Spleen (tissue), 11 donors: ENCODE results near the gene PYGO2. TPM values are rescaled to one million over a fixed set of nuclear protein-coding genes. Genes with fewer than 3 reads are reported as not detected.

ENCODE experiments used
- DNase-seq: peaks from one replicate; pipeline ENCODE4 v3.0.0-alpha.2; 2020
- H3K27ac ChIP-seq, 8 donors: fragments of 200-600 bp; sonication (generic) in 7 of 8; 1 replicate in 4 of 8; 2 replicates in 4 of 8; pipeline versions ENCODE4 v1.5.0 to v1.8.0; 2016 to 2021; ENCODE audit warnings: inconsistent platforms in 4 of 8, mild to moderate bottlenecking in 4 of 8, moderate library complexity in 1 of 8
- H3K27me3 ChIP-seq, 7 donors: fragments of 200-600 bp; sonication (generic) in 6 of 7; replicated peaks in 1 of 7; 1 replicate in 4 of 7; 2 replicates in 3 of 7; pipeline versions ENCODE4 v1.5.0 to v1.8.0; 2016 to 2021; ENCODE audit warnings: inconsistent platforms in 3 of 7, mild to moderate bottlenecking in 1 of 7
- H3K36me3 ChIP-seq, 6 donors: fragments of 200-600 bp; sonication (generic) in 5 of 6; 1 replicate in 4 of 6; 2 replicates in 2 of 6; pipeline versions ENCODE4 v1.5.0 to v1.8.0; 2016 to 2021; ENCODE audit warnings: inconsistent platforms in 2 of 6
- H3K4me1 ChIP-seq, 6 donors: fragments of 200-600 bp; sonication (generic) in 5 of 6; 1 replicate in 3 of 6; 2 replicates in 3 of 6; pipeline versions ENCODE4 v1.5.0 to v1.8.0; 2016 to 2021; ENCODE audit warnings: inconsistent platforms in 3 of 6
- H3K4me3 ChIP-seq, 8 donors: fragments of 200-600 bp; sonication (generic) in 7 of 8; 1 replicate in 4 of 8; 2 replicates in 4 of 8; pipeline versions ENCODE4 v1.5.0 to v1.8.0; 2016 to 2021; ENCODE audit warnings: inconsistent platforms in 4 of 8, mild to moderate bottlenecking in 4 of 8, moderate library complexity in 2 of 8
- H3K9me3 ChIP-seq, 8 donors: fragments of 200-600 bp; sonication (generic) in 7 of 8; 1 replicate in 4 of 8; 2 replicates in 4 of 8; pipeline versions ENCODE4 v1.5.0 to v1.8.0; 2016 to 2021; ENCODE audit warnings: inconsistent platforms in 4 of 8
- CTCF ChIP-seq, 11 experiments: fragments of 200-600 bp in 7 of 11; fragments of 450-650 bp in 4 of 11; sonication (generic) in 4 of 11; IDR thresholded peaks in 8 of 11; conservative IDR thresholded peaks in 3 of 11; 1 replicate in 7 of 11; 2 replicates in 4 of 11; pipeline versions ENCODE4 v1.4.0 to v1.8.0; 2016 to 2021; ENCODE audit warnings: antibody characterized with exemption in 11 of 11, inconsistent platforms in 4 of 11, mild to moderate bottlenecking in 1 of 11
- POLR2A ChIP-seq, 3 donors: fragments of 450-650 bp; IDR thresholded peaks; one replicate each; pipeline ENCODE4 v1.5.1; 2017; ENCODE audit warnings: antibody characterized with exemption in 3 of 3, mild to moderate bottlenecking in 1 of 3
- POLR2AphosphoS5 ChIP-seq, 3 donors: sonication (generic); formaldehyde crosslinking; IDR thresholded peaks; one replicate each; pipeline ENCODE4 v1.5.1; 2017; ENCODE audit warnings: antibody characterized with exemption in 3 of 3
- WGBS, 5 donors: extraction: QIAGEN DNeasy Blood & Tissue Kit in 3 of 5; methylation state at CpG; one replicate each; pipeline versions ENCODE4 v1.1.5 to v1.1.7; 2013 to 2018; 5-methylcytosine and 5-hydroxymethylcytosine counted together
- intact Hi-C: fragments of 100-400 bp; cut with DNase I; formaldehyde crosslinking; loops from one replicate; pipeline ENCODE4 v1.15.0; 2023; ENCODE audit warnings: low total_unique reads
- polyA plus RNA-seq, 3 donors: library from polyadenylated mRNA; stranded (reverse); fragments of 200-250 nt; gene quantifications; one replicate each; pipeline ENCODE4 v1.2.1, GENCODE V29; 2013
- total RNA-seq, 7 donors: library from RNA; depleted of rRNA in 3 of 7; stranded (reverse); fragments of >200 nt in 3 of 7; fragmentation: NEBNext Ultra II Directional in 4 of 7; extraction: Animal tissue kit (Norgen Biotek cat#: 25700) in 4 of 7; gene quantifications; one replicate each; pipeline versions ENCODE4 v1.1.0 to v1.2.1, GENCODE V29; 2016 to 2021
- donor health status: healthy with polysubstance abuse.
- donor health status: DM: no; HTN: no; CAD: no; lungs with moderate emphysema.
- donor health status: DM: no; HTN: no; CAD: no.
- donor health status: Bipolar disorder and iron deficiency.
- donor health status: healthy.
- donor health status: DM: no; HTN: no; CAD: no.
- donor health status: DM: yes; HTN: yes; CAD: no.

The PYGO2 gene
- total and polyA plus RNA-seq, 10 donors = 19.8 to 36.6 (median 35.2) TPM

- WGBS, 5 donors = 47 to 82% (median 64%) methylated on average over 4 to 6 of the region's 6 CpGs
- DNase-seq = peak; percentile 87
- Histone ChIP-seq H3K4me3 (peak overlapping the region in 3 of 8 donors; percentile 37 to 76 (median 43)), H3K36me3 (peaks cover 0 to 11% (median 0%) of the 10 kb centered on the region in 6 donors), H3K27ac (peak overlapping the region; percentile 13 to 99 (median 95)), H3K27me3 (no peaks in the 10 kb centered on the region), H3K4me1 (peaks cover 35 to 96% (median 87%) of the 10 kb centered on the region in 6 donors), H3K9me3 (no peaks in the 10 kb centered on the region)
- intact Hi-C loops = loop anchor here (10.0 kb wide), 1 partner anchor 57 kb away; the partner anchor contains the start of gene EFNA4
- TF ChIP-seq CTCF (IDR thresholded peaks at IDR 0.05 in 8 of 11, conservative IDR thresholded peaks at IDR 0.05 in 3 of 11) (no peak), POLR2AphosphoS5 (IDR thresholded peaks at IDR 0.05) (no peak), POLR2A (IDR thresholded peaks at IDR 0.05) (no peak)
Observed at GRCh38 chr1:155007251-155007828, 45.8 kb upstream of the PYGO2 start.

GRCh38 chr1:155006601-155007101, 45.1 kb upstream of the PYGO2 start:
- peak; percentile 79 for DNase-seq
- H3K4me1 ChIP-seq = peaks cover 28 to 91% (median 80%) of the 10 kb centered on the region in 6 donors
- peaks cover 0 to 9% (median 0%) of the 10 kb centered on the region in 6 donors for H3K36me3 ChIP-seq
- H3K27ac ChIP-seq = peak overlapping the region; percentile 81 to 99 (median 95)
- no peak for TF ChIP-seq POLR2A (IDR thresholded peaks at IDR 0.05)
- no peak for TF ChIP-seq POLR2AphosphoS5 (IDR thresholded peaks at IDR 0.05)
- H3K27me3 ChIP-seq = no peaks in the 10 kb centered on the region
- intact Hi-C loops = loop anchor here (10.0 kb wide), 1 partner anchor 58 kb away; the partner anchor contains the start of gene EFNA4
- H3K4me3 ChIP-seq = peak overlapping the region in 1 of 8 donors; percentile 76
- no peaks in the 10 kb centered on the region for H3K9me3 ChIP-seq
- WGBS, 5 donors = 4 to 17% (median 11%) methylated on average over 2 of the region's 2 CpGs

- Histone ChIP-seq H3K4me1 (peaks cover 26 to 91% (median 67%) of the 10 kb centered on the region in 6 donors), H3K36me3 (no peaks in the 10 kb centered on the region), H3K4me3 (peak overlapping the region in 5 of 8 donors; percentile 71 to 90 (median 81)), H3K9me3 (no peaks in the 10 kb centered on the region), H3K27me3 (no peaks in the 10 kb centered on the region), H3K27ac (peak overlapping the region; percentile 81 to 99 (median 95))
- no peak for TF ChIP-seq CTCF (IDR thresholded peaks at IDR 0.05 in 8 of 11, conservative IDR thresholded peaks at IDR 0.05 in 3 of 11)
- peak; percentile 20 to 56 (median 42) for TF ChIP-seq POLR2AphosphoS5 (IDR thresholded peaks at IDR 0.05)
- peak; percentile 88 for DNase-seq
- 33 to 42% (median 41%) methylated on average over 16 to 17 of the region's 17 CpGs for WGBS, 5 donors
- intact Hi-C loops = loop anchor here (10.0 kb wide), 1 partner anchor 59 kb away; the partner anchor contains the start of gene EFNA4
Observed at GRCh38 chr1:155005076-155006011, 43.8 kb upstream of the PYGO2 start.

GRCh38 chr1:155004352-155005075, 42.9 kb upstream of the PYGO2 start:
- Histone ChIP-seq H3K4me1 (peaks cover 33 to 91% (median 68%) of the 10 kb centered on the region in 6 donors), H3K36me3 (no peaks in the 10 kb centered on the region), H3K27ac (peak overlapping the region; percentile 81 to 99 (median 95)), H3K4me3 (peak overlapping the region; percentile 71 to 90 (median 78)), H3K27me3 (no peaks in the 10 kb centered on the region), H3K9me3 (no peaks in the 10 kb centered on the region)
- no peak for TF ChIP-seq POLR2AphosphoS5 (IDR thresholded peaks at IDR 0.05)
- no peak for TF ChIP-seq POLR2A (IDR thresholded peaks at IDR 0.05)
- TF ChIP-seq CTCF (IDR thresholded peaks at IDR 0.05 in 8 of 11, conservative IDR thresholded peaks at IDR 0.05 in 3 of 11) = no peak
- intact Hi-C loops = loop anchor here (5.0 to 10.0 kb wide), 2 partner anchors 42 to 60 kb away; partner anchors contain the start of genes EFNA4 and PYGO2
- DNase-seq = no peak
- 42 to 62% (median 45%) methylated on average over 5 of the region's 5 CpGs for WGBS, 5 donors
